ENCODE results near the gene UPK3B.
"Not testable (repeated sequence)": the region's sequence is repeated elsewhere in the genome, so short reads cannot be mapped to it uniquely, and the experiment has no call there.

GRCh38 chr7:76479628-76480027 lies 30.7 kb upstream of the UPK3B start:
- TF ChIP-seq CTCF, POLR2A (IDR thresholded peaks at IDR 0.05): not testable (repeated sequence)
